HepG2 (cell line): ENCODE data around the gene SMTN. TPM values are rescaled to one million over a fixed set of nuclear protein-coding genes. Genes with fewer than 3 reads are reported as not detected.
A peak's percentile ranks its signal among the peaks of the same experiment; 100 is the strongest.

ENCODE experiments used
- HNF4G ChIP-seq, 2 experiments: sonication (generic) in 1 of 2; formaldehyde crosslinking in 1 of 2; IDR thresholded peaks; 2 replicates each; pipeline versions ENCODE4 v1.4.0 to v1.6.1; 2011 to 2020; ENCODE audit warnings: borderline replicate concordance in 2 of 2, low read depth in 2 of 2, mild to moderate bottlenecking in 2 of 2, low read length in 1 of 2, missing genetic modification reagents in 1 of 2, moderate library complexity in 1 of 2
- HNRNPL ChIP-seq: fragments of 200-400 bp; formaldehyde crosslinking; IDR thresholded peaks from 2 replicates; pipeline ENCODE4 v1.6.1; 2017; ENCODE audit warnings: mild to moderate bottlenecking, low read depth, low read length
- KAT2B ChIP-seq: fragments of 150-350 bp; IDR thresholded peaks from 2 replicates; pipeline ENCODE4 v1.6.1; 2014; ENCODE audit warnings: low read depth, low read length, borderline replicate concordance
- NR2F1 ChIP-seq, 2 experiments: fragments of 450-650 bp in 1 of 2; formaldehyde crosslinking in 1 of 2; IDR thresholded peaks; 2 replicates each; pipeline versions ENCODE4 v1.5.0 to v1.6.1; 2016 to 2020; ENCODE audit warnings: mild to moderate bottlenecking in 1 of 2, missing compliant biosample characterization in 1 of 2, missing genetic modification reagents in 1 of 2, moderate library complexity in 1 of 2
- NR2F6 ChIP-seq, 2 experiments: IDR thresholded peaks; 2 replicates each; pipeline ENCODE4 v1.6.1; 2016; ENCODE audit warnings: antibody characterized with exemption in 1 of 2, mild to moderate bottlenecking in 1 of 2
- PPARG ChIP-seq: conservative IDR thresholded peaks from 2 replicates; pipeline ENCODE4 v1.6.1; 2016; ENCODE audit warnings: missing biosample characterization, missing genetic modification reagents
- RXRA ChIP-seq: sonication (generic); formaldehyde crosslinking; IDR thresholded peaks from 2 replicates; pipeline ENCODE4 v1.5.1; 2020; ENCODE audit warnings: missing genetic modification reagents
- SALL1 ChIP-seq: sonication (generic); formaldehyde crosslinking; IDR thresholded peaks from 2 replicates; pipeline ENCODE4 v1.8.0; 2022; ENCODE audit warnings: mild to moderate bottlenecking, missing genetic modification reagents
- TEAD3 ChIP-seq: optimal IDR thresholded peaks from 2 replicates; pipeline ENCODE3; 2016; ENCODE audit warnings: borderline replicate concordance
- XRCC5 ChIP-seq: fragments of 200-400 bp; formaldehyde crosslinking; optimal IDR thresholded peaks from 2 replicates; pipeline ENCODE3; 2017; ENCODE audit warnings: mild to moderate bottlenecking, low read length
- ZFX ChIP-seq: sonication (generic); formaldehyde crosslinking; IDR thresholded peaks from 2 replicates; pipeline ENCODE4 v1.4.0; 2020; ENCODE audit warnings: mild to moderate bottlenecking, low read depth, missing genetic modification reagents, moderate library complexity
- ZNF350 ChIP-seq: sonication (generic); formaldehyde crosslinking; IDR thresholded peaks from 2 replicates; pipeline ENCODE4 v1.4.0; 2020; ENCODE audit warnings: mild to moderate bottlenecking, low read depth, missing genetic modification reagents, borderline replicate concordance
- ZNF567 ChIP-seq: sonication (generic); formaldehyde crosslinking; IDR thresholded peaks from 2 replicates; pipeline ENCODE4 v1.8.1; 2023; ENCODE audit warnings: mild to moderate bottlenecking, missing genetic modification reagents, borderline replicate concordance
- ZNF609 ChIP-seq: sonication (generic); formaldehyde crosslinking; IDR thresholded peaks from 2 replicates; pipeline ENCODE4 v1.4.0; 2020; ENCODE audit warnings: mild to moderate bottlenecking, missing genetic modification reagents, borderline replicate concordance
- ZNF687 ChIP-seq: sonication (generic); formaldehyde crosslinking; IDR thresholded peaks from 2 replicates; pipeline ENCODE4 v1.5.1; 2020; ENCODE audit warnings: mild to moderate bottlenecking, missing genetic modification reagents, moderate library complexity
- polyA plus RNA-seq, 8 experiments: library from polyadenylated mRNA; depleted of rRNA in 3 of 8; stranded (reverse) in 7 of 8; unstranded in 1 of 8; fragments of >200 nt; fragmentation: Illumina TruSeq in 4 of 8; extraction: Trizol in 4 of 8; gene quantifications; 2 replicates each; pipeline versions ENCODE4 v1.2.1 to v1.2.3, GENCODE V29; 2011 to 2016; ENCODE audit warnings: low read depth in 4 of 8, missing spikeins in 1 of 8, mixed read lengths in 1 of 8; ENCODE audit not compliant: insufficient read depth in 1 of 8
- total RNA-seq, 5 experiments: library from RNA; depleted of rRNA; stranded (reverse); fragments of >200 nt; fragmentation: Illumina TruSeq; extraction: Trizol; gene quantifications; 2 replicates each; pipeline ENCODE4 v1.2.3, GENCODE V29; 2016; ENCODE audit warnings: low read depth in 1 of 5
- TF ChIP-seq, protein P1 (sequence below): sonication (generic); formaldehyde crosslinking; IDR thresholded peaks from 2 replicates; pipeline ENCODE4 v1.5.0; 2020; ENCODE audit warnings: mild to moderate bottlenecking, missing genetic modification reagents, moderate library complexity

SMTN gene
- total and polyA plus RNA-seq, 2 of the 13 experiments (the other 11 are each of a cell fraction or from before 2014, with no cell fraction given), result 14.7 to 26.1 TPM

DNA sequence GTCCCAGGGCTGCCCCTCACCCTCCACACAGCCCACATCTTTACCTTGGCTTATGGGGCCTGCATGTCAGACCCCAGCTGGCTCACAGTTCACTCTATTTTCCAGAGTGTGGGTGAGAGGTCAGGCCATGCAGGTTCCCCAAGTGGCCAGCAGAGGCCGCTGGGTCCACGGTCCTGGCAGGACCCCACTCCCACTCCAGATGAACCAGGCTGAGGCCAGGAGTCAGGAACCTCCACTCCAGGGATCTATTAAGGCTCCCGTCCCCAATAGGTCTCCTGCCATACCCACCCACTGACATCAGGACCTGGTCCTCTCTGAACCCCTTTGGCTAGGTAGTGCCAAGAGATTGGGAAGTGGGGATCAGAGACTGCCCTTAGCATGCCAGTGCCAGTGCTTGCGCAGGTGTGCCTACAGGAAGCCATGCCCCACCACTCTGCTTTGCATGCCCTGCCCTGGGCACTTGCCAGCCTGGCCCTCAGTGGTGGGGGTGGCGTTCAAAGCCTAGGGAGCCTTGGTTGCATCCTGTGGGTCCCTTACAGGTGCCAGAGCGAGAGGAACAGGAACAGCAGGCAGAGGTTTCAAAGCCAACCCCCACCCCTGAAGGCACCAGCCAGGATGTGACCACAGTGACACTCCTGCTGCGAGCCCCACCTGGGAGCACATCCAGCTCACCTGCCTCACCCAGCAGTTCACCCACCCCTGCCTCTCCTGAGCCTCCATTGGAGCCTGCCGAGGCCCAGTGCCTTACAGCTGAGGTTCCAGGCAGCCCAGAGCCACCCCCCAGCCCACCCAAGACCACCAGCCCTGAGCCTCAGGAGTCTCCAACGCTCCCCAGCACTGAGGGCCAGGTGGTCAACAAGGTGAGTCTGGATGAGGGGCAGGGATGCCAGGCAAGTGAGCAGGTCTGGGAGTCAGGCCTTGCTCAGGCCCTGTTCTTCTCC, 8.3 kb downstream of the SMTN start (continued):
- TF ChIP-seq ZNF609 (CRISPR knock-in tag) (no peak), HNF4G (IDR thresholded peaks at IDR 0.05; ENCODE audit: borderline replicate concordance, low read depth, low read length) (no peak), HNF4G (CRISPR knock-in tag; IDR thresholded peaks at IDR 0.05; ENCODE audit: borderline replicate concordance, low read depth) (no peak), XRCC5 (peak; percentile 35), SALL1 (CRISPR knock-in tag) (peak; percentile 30; the same call in 1 of the 2 replicates), ZNF687 (peak; percentile 42; the same call in 1 of the 2 replicates), NR2F1 (CRISPR knock-in tag; IDR thresholded peaks at IDR 0.05) (peak in 1 of 2 experiments; percentile 30; a peak in 1 of 4 replicates), HNRNPL (0 out of 2 replicates have a peak, but pooled peaks have one; percentile 34), ZNF567 (CRISPR knock-in tag) (0 out of 2 replicates have a peak, but pooled peaks have one; percentile 32), PPARG (CRISPR knock-in tag) (peak; percentile 100), KAT2B (no peak), ZFX (CRISPR knock-in tag) (peak; percentile 49; the same call in 1 of the 2 replicates), RXRA (peak; percentile 94), NR2F6 (IDR thresholded peaks at IDR 0.05) (no peak), NR2F6 (CRISPR knock-in tag; IDR thresholded peaks at IDR 0.05) (peak; percentile 40; the same call in 1 of the 2 replicates), ZNF350 (CRISPR knock-in tag) (0 out of 2 replicates have a peak, but pooled peaks have one; percentile 27), TEAD3 (peak; percentile 24)
- TF ChIP-seq, protein P1, sequence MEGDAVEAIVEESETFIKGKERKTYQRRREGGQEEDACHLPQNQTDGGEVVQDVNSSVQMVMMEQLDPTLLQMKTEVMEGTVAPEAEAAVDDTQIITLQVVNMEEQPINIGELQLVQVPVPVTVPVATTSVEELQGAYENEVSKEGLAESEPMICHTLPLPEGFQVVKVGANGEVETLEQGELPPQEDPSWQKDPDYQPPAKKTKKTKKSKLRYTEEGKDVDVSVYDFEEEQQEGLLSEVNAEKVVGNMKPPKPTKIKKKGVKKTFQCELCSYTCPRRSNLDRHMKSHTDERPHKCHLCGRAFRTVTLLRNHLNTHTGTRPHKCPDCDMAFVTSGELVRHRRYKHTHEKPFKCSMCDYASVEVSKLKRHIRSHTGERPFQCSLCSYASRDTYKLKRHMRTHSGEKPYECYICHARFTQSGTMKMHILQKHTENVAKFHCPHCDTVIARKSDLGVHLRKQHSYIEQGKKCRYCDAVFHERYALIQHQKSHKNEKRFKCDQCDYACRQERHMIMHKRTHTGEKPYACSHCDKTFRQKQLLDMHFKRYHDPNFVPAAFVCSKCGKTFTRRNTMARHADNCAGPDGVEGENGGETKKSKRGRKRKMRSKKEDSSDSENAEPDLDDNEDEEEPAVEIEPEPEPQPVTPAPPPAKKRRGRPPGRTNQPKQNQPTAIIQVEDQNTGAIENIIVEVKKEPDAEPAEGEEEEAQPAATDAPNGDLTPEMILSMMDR (CRISPR knock-in tag), result peak; percentile 89
